Stimulated activated CD8-positive, alpha-beta memory T cell treated with anti-CD3 and anti-CD28 coated beads, Interleukin-15, amount 100 ng/mL, for 4 hours (primary cell): ENCODE data around the gene ST6GALNAC4.
A peak's percentile ranks its signal among the peaks of the same experiment; 100 is the strongest.
"Not testable (repeated sequence)": the region's sequence is repeated elsewhere in the genome, so short reads cannot be mapped to it uniquely, and the experiment has no call there.

ENCODE experiments used
- DNase-seq, 2 donors: peaks; one replicate each; pipeline ENCODE4 v3.0.0-alpha.2; 2020; ENCODE audit warnings: low read depth in 2 of 2

ST6GALNAC4 gene

GRCh38 chr9:127870153-127870491 lies 46.7 kb downstream of the ST6GALNAC4 start:
- not testable (repeated sequence) for DNase-seq

GRCh38 chr9:127869310-127870152 lies 47.3 kb downstream of the ST6GALNAC4 start:
- DNase-seq = peak; percentile 38 to 48

GRCh38 chr9:127868278-127868902 lies 48.5 kb downstream of the ST6GALNAC4 start:
- DNase-seq = no peak

GRCh38 chr9:127867356-127868277 lies 49.2 kb downstream of the ST6GALNAC4 start:
- no peak for DNase-seq

- DNase-seq = no peak
Measured at GRCh38 chr9:127866535-127866934, 50.3 kb downstream of the ST6GALNAC4 start.

DNA sequence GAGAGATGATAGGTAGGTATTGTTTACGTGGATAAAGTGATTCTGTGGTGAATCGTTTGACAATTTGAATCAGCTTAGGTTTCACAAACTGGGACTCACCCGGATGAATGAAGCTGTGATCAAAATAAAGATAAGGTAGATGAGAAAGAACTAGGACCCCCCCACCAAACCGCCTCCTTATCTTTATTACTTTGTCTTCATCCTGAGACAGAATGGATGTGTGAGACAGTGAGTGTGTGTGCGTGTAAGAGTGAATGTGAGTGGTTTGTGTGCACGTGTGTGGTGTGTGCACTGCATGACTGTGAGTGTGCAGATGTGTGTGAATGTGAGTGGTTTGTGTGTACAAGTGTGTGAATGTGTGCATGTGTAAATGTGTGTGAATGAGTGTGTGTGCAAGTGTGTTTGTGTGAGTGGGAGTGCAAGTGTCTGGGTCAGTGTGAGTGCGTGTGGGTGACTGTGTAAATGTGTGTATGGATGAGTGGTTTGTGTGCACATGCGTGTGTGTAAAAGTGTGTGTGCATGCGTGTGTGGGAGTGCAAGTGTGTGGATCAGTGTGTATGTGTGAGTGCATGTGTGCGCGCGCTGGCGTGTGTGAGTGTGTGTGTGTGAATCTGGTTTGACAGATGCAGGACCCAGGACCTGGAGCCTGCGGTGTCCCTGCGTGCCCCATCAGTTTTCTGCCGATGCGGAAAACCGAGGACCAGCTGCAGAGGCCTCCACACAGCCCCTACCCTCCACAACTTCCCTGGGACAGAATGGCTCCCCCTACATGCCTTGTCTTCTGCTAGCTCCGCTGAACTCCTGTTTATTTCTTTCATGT lies 51.0 kb downstream of the ST6GALNAC4 start:
- no peak for DNase-seq

DNA sequence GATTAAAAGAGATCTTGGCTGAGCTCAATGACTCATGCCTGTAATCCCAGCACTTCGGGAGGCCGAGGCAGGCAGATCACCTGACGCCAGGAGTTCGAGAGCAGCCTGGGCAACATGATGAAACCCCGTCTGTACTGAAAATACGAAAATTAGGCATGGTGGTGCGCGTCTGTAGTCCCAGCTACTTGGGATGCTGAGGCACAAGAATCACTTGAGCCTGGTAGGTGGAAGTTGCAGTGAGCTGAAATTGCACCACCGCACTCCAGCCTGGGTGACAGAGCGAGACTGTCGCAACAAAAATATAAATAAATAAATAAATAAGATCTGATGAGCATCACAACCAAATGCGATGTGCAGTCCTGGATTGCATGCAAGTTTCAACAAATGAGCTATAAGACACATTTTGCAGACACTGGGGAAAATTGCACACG lies 53.6 kb downstream of the ST6GALNAC4 start:
- no peak for DNase-seq

GRCh38 chr9:127862075-127863011 lies 54.5 kb downstream of the ST6GALNAC4 start:
- DNase-seq = peak; percentile 14 to 24

GRCh38 chr9:127860779-127861178 lies 56.1 kb downstream of the ST6GALNAC4 start:
- no peak for DNase-seq

DNA sequence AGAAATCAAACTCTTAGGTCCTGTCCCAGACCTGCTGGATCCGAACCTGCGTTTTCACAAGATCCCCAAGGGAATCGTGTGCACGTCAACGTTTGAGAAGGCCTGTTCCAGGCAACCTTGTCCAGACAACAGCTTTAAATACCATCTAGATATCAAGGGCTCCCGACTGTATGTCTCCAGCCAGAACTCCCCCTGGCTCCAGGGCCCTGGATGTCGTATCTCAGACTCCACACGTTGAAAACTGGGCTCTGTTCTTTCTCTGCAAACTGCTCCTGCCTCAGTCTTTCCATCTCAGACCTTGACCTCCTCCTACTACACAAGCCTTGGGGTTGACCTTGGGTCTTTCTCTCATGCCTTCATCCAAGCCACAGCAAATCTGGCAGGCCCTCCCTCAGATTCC lies 56.6 kb downstream of the ST6GALNAC4 start:
- DNase-seq = no peak

DNA sequence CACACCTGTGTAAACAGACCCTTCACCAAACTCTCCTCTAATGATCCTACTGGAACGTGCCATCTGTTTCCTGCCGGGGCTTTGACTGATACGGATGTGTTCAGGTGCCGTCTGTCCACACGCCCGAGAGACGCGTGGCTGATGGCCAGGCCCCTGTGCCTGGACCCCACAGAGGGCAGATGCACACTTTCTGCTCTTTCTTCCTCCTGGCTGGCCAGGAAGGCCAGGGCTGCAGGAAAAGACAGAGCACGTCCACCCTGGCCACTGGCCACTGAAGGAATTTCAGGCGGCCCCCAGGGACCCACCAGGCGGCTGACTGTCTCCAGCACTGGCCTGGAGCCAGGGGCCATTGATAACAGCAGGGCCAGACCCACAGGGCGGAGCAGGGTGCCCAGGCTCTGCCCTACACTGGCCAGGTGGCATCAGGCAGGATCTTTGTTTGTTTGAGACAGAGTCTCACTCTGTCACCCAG lies 58.8 kb downstream of the ST6GALNAC4 start:
- no peak for DNase-seq
